Measurements from ENCODE around the gene EVX2. TPM values are rescaled to one million over a fixed set of nuclear protein-coding genes. Genes with fewer than 3 reads are reported as not detected.

The EVX2 gene
- polyA plus RNA-seq (ENCODE audit: insufficient read length), result not detected

DNA sequence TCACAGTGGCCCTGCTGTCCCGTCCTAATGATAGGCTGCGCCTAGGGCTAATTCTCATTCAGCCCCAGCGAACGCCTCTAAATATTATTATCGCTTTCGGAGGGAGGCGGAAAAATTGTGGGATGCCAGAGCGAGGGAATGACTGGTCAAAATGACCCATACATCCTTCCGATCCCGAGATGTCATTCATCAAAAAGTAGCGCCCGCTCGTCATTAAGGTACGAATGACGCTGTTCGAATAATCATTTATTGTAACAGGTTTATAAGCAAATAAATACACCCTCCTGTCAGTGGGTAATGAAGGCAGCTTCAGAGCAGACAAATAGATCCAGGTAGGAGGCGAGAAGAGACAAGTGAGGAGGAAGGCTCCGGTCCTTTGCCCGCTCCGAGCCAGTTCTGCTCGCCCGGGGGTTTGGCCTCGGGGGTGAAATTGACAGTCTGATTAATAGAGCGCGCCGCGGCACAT, at the start of gene EVX2:
EVX2 (minus strand) TSS at position 167 of the 466 bp plus-strand sequence. CDS start 186 bp downstream, outside the sequence.
- DNase-seq, result no peak

DNA sequence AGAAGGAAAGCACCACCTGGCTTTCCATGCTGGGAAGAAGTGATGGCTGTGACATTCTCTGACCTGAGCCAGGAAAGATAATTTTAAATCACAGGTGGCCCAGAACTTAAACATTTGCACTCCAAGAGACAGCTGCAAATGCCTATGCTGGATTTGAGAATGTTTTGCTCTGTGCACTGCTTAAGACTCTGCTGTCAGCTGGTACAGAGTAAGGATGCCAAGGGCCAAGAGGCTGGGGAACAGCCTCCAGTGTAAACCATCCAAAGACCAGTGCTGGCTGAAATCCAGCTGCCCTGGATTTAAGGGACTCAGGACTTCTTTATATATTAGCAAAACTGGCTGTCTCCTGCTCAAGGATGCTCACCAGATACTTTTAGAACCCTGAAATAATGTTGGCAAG, 49.6 kb upstream of the EVX2 start:
- no peak for DNase-seq

- DNase-seq, result no peak
Measured at GRCh38 chr2:176132205-176133171, 48.7 kb upstream of the EVX2 start.

GRCh38 chr2:176131848-176132158, 48.0 kb upstream of the EVX2 start:
- DNase-seq, result no peak

GRCh38 chr2:176130957-176131847, 47.4 kb upstream of the EVX2 start:
- no peak for DNase-seq

- DNase-seq, result peak; percentile 68
Measured at GRCh38 chr2:176130147-176130956, 46.6 kb upstream of the EVX2 start.

- peak; percentile 56 for DNase-seq
Measured at GRCh38 chr2:176129813-176130146, 46.0 kb upstream of the EVX2 start.

DNA sequence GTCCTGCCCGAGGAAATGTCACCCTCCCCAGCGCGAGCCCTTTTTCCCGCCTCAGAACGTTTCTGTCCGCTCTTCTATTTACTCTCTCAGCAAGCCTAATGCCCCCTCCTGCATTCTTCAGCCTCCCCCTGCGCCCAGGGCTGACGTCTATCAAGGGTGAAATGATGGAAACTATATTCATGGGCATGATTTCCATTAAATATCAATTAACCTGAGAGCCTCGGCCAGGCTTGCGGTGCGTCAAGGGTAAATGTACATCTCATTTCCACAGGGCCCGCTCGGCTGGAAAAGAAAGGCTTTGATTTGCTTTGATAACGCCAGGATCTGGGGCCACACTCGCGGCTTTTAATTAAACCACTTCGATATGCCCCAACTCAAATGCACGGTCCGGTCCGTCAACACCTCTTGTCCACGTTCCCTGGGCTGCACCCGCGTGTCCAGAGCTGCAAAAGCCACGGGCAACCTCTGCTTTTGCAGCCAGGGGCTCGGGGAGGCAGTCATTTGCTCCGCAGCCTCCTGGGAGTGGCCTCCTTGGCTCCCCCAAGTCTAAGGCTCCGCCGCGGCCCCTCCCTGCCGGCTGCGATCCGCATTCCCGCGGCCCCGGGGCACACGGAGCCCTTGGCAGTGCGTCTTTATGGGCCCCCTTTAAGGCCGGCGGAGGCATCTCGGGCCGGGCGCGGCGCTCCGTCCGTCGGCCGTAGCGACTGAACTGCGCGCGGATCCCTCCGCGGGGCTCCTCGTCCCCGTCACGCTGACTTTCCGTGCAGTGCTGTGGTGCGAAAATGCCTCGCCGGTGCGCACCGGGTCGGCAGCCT, 45.4 kb upstream of the EVX2 start, which contains the start of gene HOXD8:
HOXD8 (plus strand) TSS at position 724 of the 815 bp plus-strand sequence. CDS start 662 bp downstream, outside the sequence.
- peak; percentile 89 for DNase-seq

GRCh38 chr2:176128172-176128981, 44.6 kb upstream of the EVX2 start:
- peak; percentile 77 for DNase-seq

DNA sequence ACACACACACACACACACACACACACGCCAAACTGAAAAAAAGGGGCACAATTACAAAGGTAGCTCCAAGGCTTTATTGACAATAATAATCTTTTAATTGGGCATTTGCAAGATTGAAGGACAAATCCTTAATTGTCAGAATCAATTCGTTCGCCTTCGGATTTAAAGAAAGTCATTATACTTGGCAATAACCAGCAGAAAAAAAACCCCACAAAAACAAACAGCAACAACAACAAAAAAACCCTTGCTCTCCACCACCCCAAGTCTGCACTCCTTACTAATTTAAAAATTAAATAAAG, 44.0 kb upstream of the EVX2 start:
- no peak for DNase-seq

GRCh38 chr2:176126929-176127773, 43.4 kb upstream of the EVX2 start:
- DNase-seq, result peak; percentile 81

GRCh38 chr2:176125772-176126054, 42.0 kb upstream of the EVX2 start:
- no peak for DNase-seq

DNA sequence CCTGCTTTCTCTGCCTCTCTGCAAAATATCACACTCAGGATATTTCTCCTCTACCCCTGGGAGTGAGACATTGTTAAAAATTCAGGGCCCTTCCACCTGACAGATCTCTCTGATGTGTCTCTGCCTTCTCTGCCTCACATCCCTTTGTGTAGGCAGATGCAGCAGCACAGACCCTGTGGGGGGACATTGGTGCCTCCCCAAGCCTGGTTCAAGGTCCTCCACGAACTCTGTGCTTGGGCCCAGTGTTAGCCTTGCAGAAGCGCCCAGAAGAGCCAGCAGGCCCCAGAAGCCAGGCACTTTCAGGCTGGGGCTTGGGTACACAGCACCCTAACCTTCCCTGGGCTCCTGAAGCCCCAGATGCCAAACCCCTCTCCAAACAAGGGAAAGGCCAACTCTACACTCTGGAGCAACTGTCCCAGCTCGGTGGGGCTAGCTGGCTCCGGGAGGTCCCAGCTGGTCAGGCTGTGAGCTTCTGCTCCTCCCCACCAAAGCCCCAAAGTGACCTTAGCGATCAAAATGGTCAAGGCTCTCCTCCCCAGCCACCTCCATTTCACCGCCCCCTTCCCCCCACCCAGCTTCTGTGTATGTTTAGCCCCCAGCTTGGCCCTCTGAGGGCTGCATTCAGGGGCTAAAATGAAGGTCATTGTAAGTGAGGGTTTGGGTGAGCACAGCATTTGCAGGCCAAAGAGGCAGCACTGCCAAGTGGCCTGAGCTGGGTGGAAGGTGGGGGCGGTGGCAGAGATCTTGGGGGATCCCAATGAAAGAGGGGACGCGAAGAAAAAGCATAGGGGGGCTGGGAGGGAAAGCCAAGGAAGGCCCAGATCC, 41.4 kb upstream of the EVX2 start:
- no peak for DNase-seq

DNA sequence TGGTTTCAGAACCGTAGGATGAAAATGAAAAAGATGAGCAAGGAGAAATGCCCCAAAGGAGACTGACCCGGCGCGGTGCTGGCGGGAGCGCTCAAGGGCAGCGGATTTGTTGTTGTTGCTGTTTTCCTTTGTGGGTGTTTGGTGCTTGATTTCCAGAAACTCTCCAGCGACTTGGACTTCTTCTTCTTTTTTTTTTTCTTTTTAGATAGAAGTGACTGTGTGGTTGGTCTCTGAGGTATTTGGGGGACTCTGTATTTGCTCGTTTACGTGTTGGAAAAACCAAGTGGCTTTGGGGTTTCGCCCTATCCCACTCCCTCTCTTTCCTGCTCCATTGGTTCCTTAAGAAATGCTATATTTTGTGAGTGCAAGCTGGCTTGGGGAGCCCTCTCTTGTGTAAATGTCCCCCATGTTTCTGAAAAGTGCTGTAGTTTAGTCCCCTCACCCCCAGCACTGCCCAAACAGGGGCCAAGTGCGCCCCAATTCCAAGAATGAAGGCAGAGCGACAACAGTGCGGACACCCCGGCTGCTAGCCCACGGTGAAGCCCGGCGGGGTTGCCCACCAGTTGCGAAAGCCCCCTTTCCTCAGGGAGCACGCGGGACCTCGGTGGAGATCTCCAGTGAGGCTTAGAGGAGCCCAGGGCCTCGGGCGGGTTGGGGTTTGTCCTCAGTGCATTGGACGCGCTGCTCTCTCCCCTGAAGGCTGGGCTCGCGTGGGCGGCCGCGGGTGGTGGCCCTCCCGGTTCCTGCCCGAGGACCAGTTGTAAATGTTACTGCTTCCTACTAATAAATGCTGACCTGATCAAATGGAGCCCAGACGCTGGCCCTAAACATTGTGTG, 40.6 kb upstream of the EVX2 start:
- DNase-seq, result no peak

DNA sequence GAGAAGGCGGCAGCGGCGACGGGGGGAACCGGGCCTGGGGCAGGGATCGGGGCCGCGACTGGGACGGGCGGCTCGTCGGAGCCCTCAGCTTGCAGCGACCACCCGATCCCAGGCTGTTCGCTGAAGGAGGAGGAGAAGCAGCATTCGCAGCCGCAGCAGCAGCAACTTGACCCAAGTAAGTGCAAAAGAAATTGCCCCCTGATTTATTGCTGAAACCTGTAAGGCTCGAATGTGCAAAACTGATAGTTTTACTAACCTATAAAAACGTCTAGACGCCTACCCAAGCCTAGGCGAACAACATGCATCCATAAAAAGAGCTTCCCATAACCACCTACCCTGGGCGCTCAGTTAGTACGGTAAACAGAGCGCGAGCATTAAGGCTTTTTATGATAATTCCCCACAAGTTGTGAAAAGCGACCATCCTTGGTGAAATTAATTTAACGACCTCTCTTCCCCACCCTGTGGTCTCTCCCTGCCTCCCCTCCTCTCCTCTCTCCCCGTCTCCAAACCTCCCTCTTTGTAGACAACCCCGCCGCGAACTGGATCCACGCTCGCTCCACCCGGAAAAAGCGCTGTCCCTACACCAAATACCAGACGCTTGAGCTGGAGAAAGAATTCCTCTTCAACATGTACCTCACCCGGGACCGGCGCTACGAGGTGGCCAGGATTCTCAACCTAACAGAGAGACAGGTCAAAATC, 39.8 kb upstream of the EVX2 start:
- no peak for DNase-seq

- DNase-seq, result peak; percentile 50
Measured at GRCh38 chr2:176122683-176123410, 39.1 kb upstream of the EVX2 start, which contains the start of gene HOXD9. Gene HOXD9, plus strand, starts transcription at chr2:176122719. Its CDS starts 50 bp downstream, at chr2:176122769.

Measured in hindlimb muscle (tissue), 1 donor.